Stomach (tissue), 4 donors: ENCODE measurements around the gene ZGPAT.

ENCODE experiments used
- CTCF ChIP-seq, 7 experiments: fragments of 450-650 bp in 4 of 7; fragments of 200-600 bp in 3 of 7; sonication (generic) in 3 of 7; IDR thresholded peaks; one replicate each; pipeline ENCODE4 v1.5.1; 2016 to 2019; ENCODE audit warnings: antibody characterized with exemption in 7 of 7, control low read depth in 2 of 7, mild to moderate bottlenecking in 1 of 7
- POLR2A ChIP-seq, 4 donors: fragments of 450-650 bp; IDR thresholded peaks; one replicate each; pipeline ENCODE4 v1.6.1; 2016; ENCODE audit warnings: antibody characterized with exemption in 4 of 4, control low read depth in 2 of 4, mild to moderate bottlenecking in 1 of 4, moderate library complexity in 1 of 4
- POLR2AphosphoS5 ChIP-seq, 3 donors: sonication (generic); formaldehyde crosslinking; IDR thresholded peaks; one replicate each; pipeline ENCODE4 v1.6.1; 2016; ENCODE audit warnings: antibody characterized with exemption in 3 of 3

GRCh38 chr20:63778034-63778752 lies 70.4 kb downstream of the ZGPAT start:
- TF ChIP-seq CTCF (IDR thresholded peaks at IDR 0.05) (no peak), POLR2AphosphoS5 (IDR thresholded peaks at IDR 0.05) (no peak), POLR2A (IDR thresholded peaks at IDR 0.05) (no peak)
